ENCODE data around the gene MMP12.

The MMP12 gene

DNA sequence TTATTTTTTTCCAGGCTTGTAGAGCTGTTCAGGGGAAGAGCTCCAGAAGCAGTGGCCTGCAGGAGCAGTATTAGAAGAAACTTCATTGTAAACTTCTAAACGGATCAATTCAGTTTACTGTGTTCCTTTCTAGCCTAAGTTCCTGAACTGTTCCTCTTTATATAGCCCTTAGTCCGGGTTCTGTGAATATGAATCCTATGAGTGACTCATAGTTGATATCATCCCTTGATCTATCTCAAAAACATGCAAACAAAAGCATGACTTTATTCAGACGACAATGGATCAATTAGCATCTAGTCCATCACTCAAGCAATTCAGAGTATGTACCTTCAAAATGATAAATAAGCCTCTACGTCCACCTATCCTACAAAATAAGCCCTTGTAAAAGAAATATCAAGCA, at the start of gene MMP12:
TSS of gene MMP12 (minus strand) at position 131 of the 400 bp plus-strand sequence. CDS start at position 86, 45 bp downstream.
- no peaks in the 10 kb centered on the region for H4K20me1 ChIP-seq (ENCODE audit: low read depth, low read length)
- H3K4me2 ChIP-seq (ENCODE audit: low read depth, low read length, poor library complexity, severe bottlenecking): no peak within 1 kb of the TSS
- H3K4me3 ChIP-seq (ENCODE audit: insufficient read depth, low read length, poor library complexity, severe bottlenecking): no peak within 1 kb of the TSS
- H3K36me3 ChIP-seq (ENCODE audit: low read length): no peaks in the 10 kb centered on the region
- no peaks in the 10 kb centered on the region for H3F3A ChIP-seq (ENCODE audit: insufficient read depth)
- no peak within 1 kb of the TSS for H3K9ac ChIP-seq (ENCODE audit: low read length)
- H3K9me2 ChIP-seq (replicated peaks; ENCODE audit: insufficient read depth, low read length): no peaks in the 10 kb centered on the region
- no peak within 1 kb of the TSS for H3K27ac ChIP-seq (ENCODE audit: low read depth, low read length)
- H2AFZ ChIP-seq (ENCODE audit: low read depth, low read length, severe bottlenecking): no peak within 1 kb of the TSS
- H3K9me3 ChIP-seq (ENCODE audit: insufficient read depth, low read length): no peaks in the 10 kb centered on the region
- no peaks in the 10 kb centered on the region for H3K27me3 ChIP-seq (ENCODE audit: low read length)
- TF ChIP-seq CTCF (IDR thresholded peaks at IDR 0.05; ENCODE audit: insufficient read depth, low read length, poor library complexity, severe bottlenecking): no peak
- no peak for TF ChIP-seq EZH2phosphoT487 (conservative IDR thresholded peaks at IDR 0.05; ENCODE audit: low read length)
- no peaks in the 10 kb centered on the region for H3K79me2 ChIP-seq (ENCODE audit: insufficient read depth, low read length)

DNA sequence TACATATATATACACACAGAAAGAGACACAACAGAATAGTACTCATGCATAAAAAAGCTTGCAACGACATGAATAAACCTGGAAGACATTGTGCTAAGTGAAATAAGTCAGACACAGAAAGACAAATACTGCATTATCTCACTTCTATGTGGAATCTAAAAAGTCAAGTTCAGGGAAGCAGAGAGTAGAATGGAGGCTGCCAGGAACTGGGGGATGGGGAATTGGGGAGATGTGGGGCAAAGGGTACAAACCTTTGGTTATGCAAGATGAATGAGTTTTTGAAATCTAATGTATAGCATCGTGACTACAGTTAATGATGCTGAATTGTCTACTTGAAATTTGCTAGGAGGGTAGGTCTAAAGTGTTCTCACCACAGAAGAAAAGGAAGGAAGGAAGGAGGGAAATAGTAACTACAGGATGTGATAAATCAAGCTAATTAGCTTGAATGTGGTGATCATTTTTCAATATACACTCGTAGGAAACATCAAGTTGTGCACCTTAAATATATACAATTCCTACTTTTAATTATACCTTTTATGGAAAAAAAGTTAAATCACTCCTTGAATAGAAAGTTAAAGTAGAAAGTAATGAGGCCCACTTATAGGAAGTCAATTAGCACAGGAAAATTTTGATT, 46.9 kb upstream of the MMP12 start:
- Histone ChIP-seq H3K9ac (ENCODE audit: low read length) (no peak overlapping the region), H3K79me2 (ENCODE audit: insufficient read depth, low read length) (no peaks in the 10 kb centered on the region), H3K36me3 (ENCODE audit: low read length) (no peaks in the 10 kb centered on the region), H3K9me3 (ENCODE audit: insufficient read depth, low read length) (no peaks in the 10 kb centered on the region), H3K9me2 (replicated peaks; ENCODE audit: insufficient read depth, low read length) (no peaks in the 10 kb centered on the region), H3K27ac (ENCODE audit: low read depth, low read length) (no peak overlapping the region), H4K20me1 (ENCODE audit: low read depth, low read length) (no peaks in the 10 kb centered on the region), H2AFZ (ENCODE audit: low read depth, low read length, severe bottlenecking) (no peak overlapping the region), H3K27me3 (ENCODE audit: low read length) (no peaks in the 10 kb centered on the region), H3K4me3 (ENCODE audit: insufficient read depth, low read length, poor library complexity, severe bottlenecking) (no peak overlapping the region), H3K4me2 (ENCODE audit: low read depth, low read length, poor library complexity, severe bottlenecking) (no peak overlapping the region), H3F3A (ENCODE audit: insufficient read depth) (no peaks in the 10 kb centered on the region)
- TF ChIP-seq CTCF (IDR thresholded peaks at IDR 0.05; ENCODE audit: insufficient read depth, low read length, poor library complexity, severe bottlenecking) (no peak), EZH2phosphoT487 (conservative IDR thresholded peaks at IDR 0.05; ENCODE audit: low read length) (no peak)

GRCh38 chr11:102920118-102920684, 45.4 kb upstream of the MMP12 start:
- H3K9me2 ChIP-seq (replicated peaks; ENCODE audit: insufficient read depth, low read length): no peaks in the 10 kb centered on the region
- H3K36me3 ChIP-seq (ENCODE audit: low read length): no peaks in the 10 kb centered on the region
- no peak overlapping the region for H3K4me2 ChIP-seq (ENCODE audit: low read depth, low read length, poor library complexity, severe bottlenecking)
- H4K20me1 ChIP-seq (ENCODE audit: low read depth, low read length): no peaks in the 10 kb centered on the region
- no peaks in the 10 kb centered on the region for H3K9me3 ChIP-seq (ENCODE audit: insufficient read depth, low read length)
- no peak overlapping the region for H3K27ac ChIP-seq (ENCODE audit: low read depth, low read length)
- no peak overlapping the region for H2AFZ ChIP-seq (ENCODE audit: low read depth, low read length, severe bottlenecking)
- no peaks in the 10 kb centered on the region for H3F3A ChIP-seq (ENCODE audit: insufficient read depth)
- no peaks in the 10 kb centered on the region for H3K27me3 ChIP-seq (ENCODE audit: low read length)
- H3K79me2 ChIP-seq (ENCODE audit: insufficient read depth, low read length): no peaks in the 10 kb centered on the region
- no peak overlapping the region for H3K9ac ChIP-seq (ENCODE audit: low read length)
- TF ChIP-seq CTCF (IDR thresholded peaks at IDR 0.05; ENCODE audit: insufficient read depth, low read length, poor library complexity, severe bottlenecking) (no peak), EZH2phosphoT487 (conservative IDR thresholded peaks at IDR 0.05; ENCODE audit: low read length) (no peak)
- no peak overlapping the region for H3K4me3 ChIP-seq (ENCODE audit: insufficient read depth, low read length, poor library complexity, severe bottlenecking)
